Stimulated activated CD4-positive, alpha-beta T cell treated with anti-CD3 and anti-CD28 coated beads, TNF-alpha, amount 100 ng/mL, for 1 hour (primary cell): Measurements from ENCODE around the gene BMP4.

Experiments
- DNase-seq, 3 donors: peaks; one replicate each; pipeline ENCODE4 v3.0.0-alpha.2; 2020; ENCODE audit warnings: low read depth in 3 of 3, low spot score in 1 of 3

Gene BMP4

DNA sequence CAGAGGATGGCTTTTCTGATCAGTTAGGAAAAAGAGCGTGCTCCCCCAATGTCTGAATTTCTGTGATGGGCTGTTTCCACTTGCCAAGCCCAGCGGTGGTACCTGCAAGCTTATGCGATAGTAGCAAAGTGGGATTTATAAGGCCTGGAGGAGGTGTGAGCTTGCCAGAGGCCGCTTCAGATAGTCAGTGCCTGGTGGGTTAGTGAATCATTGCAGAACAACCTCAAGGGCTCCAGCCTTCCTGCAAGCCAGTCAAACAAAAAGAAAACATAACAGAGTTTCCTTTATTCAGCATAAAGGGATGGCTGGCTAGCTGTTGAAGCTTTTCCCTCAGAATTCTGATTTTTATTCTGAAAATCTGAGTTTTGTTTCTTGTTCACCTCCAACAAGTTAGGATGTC, 7.6 kb upstream of the BMP4 start:
- DNase-seq = no peak

DNA sequence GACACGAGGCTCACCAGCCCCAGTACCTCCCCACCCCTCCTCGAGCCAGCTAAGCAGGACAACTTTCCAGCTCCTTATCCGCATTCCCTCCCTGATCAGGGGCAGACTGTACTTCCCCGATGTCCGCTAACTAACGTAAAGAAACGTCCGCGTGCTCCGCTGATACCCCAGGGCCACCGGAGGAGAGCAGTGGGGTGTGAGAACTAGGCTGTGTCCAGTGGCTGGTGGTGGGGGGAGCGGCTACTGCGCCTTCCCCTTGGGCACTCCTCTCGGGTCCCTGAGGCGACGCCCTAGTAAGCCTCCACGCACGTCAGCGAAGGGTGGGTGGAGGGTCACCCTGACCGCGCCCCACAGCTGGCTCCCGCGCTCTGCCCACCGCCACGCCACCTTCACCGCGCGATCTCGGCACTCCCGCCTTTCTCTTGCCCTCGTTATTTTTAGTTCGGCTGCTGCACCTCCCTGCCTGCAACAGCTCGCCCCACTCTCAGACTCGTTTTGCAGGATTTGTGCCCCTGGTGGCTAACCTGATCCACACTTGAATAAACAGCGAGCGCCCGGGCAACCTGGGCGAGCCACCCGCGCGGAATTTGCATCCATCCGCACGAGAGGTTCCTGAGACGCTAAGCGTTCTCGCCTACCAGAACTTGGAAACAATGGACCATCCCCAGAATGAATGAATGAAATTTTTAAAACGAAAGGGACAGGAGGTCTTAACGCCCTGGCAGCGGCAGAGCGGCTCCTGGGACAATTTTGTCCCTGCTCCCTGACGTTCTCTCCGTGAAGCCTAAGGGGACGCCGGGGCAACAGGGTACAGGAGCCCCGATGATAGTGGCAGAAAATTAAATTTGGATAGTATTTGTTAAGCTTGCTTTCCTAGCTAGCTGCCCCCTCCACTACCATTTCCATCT, 6.9 kb upstream of the BMP4 start:
- DNase-seq = no peak

DNA sequence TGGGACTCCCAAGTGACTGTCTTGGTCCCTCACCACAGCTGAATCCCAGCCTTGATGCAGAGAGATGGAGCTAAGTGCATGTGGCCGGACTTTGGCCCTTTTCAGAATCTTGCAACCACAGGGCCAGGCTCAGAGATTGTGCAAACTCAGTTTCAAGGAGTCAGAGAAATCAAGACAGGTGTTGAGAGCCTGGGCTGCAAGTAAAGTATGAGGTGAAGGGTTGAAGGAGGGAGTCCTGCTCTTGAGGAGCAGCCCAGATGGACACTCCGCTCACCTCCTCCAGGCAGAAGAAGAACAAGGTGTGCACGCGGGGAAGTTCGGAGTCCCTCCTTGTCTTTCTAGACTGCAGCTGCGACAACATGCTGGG, 6.3 kb upstream of the BMP4 start:
- DNase-seq = no peak

DNA sequence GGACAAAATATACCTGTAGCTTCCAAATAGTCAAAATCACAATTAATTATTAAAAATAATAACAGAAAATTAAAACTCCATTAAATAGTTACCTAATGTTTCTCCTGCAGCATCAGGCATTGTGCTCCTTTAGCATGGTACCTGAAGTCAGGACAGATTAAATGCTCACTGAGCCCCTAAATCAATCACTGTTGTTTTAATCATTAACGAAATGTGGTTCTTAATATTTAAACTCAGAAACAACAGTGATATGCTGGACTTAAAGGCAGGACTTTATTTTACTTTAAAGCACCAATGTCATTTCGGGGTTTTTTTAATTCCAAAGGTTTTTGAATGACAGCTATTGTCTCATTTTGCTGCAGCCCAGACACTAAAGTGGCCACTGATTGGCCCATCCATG, 2.0 kb upstream of the BMP4 start:
- DNase-seq = no peak

DNA sequence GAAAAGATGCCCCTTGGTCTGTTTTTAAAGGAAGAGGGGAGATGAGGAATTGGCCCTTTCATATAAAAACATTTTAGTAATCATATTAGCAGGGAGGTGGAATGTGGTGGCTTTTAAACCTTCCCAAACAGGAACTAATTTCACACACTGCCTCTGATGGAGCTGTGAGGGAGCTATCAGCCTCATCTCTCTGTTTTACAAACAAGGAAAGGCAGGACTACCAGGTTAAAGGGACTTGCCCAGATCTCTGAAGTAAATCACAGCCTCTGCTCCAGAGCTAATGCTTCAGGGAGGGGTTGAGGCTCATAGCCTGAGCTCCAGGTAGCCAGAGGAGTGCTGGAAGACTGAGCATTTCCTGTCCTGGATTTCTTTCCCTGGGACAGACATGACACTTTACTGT, 1.1 kb upstream of the BMP4 start:
- no peak for DNase-seq

DNA sequence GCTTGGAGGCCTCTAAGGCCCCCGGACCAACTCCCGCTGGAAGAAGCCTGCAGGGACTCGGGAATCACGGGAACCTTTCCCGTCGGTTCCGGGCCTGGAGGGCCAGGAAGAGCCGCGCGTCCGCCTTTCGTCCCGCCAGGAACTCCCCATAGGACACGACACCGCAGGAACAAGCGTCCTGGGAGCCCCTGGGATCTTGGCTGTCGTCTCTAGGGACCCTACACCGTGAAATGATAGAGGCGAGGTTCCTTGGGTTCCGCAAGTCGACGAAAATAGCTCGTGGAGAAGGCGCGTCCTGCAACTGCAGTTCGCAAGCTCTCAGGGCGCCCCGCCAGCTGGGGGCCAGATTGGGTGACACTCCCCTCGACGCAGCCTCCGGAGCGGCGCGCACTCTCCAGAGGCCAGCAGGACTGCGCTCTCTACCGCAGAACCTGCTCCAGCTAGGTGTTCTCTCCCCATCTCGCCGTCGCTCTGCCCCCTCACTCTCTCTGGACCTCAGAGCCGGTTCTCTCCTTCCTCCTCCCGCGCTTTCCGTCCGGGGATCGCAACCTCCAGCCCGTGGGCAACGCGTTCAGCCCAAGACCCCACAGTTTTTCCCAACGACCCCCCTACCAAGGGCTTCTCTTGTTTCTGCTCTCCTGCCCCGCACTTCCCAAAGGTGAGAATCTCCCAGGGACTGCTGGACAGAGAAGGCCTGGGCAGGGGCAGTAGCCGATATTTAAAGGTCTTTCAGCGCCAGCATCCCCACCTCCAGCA, 776 bp downstream of the BMP4 start:
- DNase-seq = no peak

DNA sequence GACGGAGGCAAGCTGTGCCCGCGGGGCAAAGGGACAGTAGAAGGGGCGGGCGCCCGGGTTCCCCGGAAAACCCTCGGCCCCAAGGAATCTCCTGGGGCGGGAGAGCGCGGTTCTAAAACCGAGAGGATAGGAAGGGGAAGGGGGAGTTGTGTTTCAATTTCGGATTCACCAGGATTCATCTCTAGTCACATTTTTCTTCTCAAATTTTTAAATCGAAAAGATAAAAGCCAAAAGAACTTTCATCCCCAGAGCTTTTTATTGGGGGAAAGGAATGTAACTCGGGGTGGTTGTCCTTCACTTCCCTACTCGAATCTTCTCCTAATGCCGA, 1.4 kb downstream of the BMP4 start:
- no peak for DNase-seq

DNA sequence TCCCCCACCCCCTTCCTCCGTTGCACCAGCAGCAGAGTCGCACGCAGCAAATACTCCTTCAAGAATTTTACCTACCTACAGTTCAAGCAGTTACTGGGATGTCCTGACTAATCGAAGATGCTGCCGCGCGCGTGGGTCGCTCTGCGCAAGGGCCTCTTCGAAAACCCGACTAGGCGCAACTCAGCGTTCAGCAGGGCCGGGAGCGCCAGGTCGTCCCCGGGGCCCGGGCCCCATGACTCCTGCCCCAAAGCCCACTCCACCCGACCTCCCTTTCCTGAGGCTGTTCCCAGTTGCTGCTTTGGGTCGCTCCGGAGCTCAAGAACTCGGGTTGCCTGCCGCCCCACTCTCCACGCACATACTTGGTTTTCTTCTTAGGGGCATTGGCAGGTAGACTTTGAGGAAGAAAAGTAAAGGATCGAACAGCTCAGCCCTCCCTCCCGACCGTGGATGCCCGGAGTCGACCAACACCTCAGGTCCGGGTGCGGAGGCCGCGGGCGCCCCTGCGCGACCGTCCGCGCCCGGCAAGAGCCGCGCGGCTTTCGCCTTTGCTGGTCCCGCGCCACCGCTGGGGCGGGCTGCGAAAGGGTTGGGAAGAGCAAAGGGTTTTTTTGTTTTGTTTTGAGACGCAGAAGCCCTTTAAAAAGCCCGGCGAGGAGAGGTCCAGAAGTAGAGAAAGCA, 1.9 kb downstream of the BMP4 start:
- DNase-seq = no peak

DNA sequence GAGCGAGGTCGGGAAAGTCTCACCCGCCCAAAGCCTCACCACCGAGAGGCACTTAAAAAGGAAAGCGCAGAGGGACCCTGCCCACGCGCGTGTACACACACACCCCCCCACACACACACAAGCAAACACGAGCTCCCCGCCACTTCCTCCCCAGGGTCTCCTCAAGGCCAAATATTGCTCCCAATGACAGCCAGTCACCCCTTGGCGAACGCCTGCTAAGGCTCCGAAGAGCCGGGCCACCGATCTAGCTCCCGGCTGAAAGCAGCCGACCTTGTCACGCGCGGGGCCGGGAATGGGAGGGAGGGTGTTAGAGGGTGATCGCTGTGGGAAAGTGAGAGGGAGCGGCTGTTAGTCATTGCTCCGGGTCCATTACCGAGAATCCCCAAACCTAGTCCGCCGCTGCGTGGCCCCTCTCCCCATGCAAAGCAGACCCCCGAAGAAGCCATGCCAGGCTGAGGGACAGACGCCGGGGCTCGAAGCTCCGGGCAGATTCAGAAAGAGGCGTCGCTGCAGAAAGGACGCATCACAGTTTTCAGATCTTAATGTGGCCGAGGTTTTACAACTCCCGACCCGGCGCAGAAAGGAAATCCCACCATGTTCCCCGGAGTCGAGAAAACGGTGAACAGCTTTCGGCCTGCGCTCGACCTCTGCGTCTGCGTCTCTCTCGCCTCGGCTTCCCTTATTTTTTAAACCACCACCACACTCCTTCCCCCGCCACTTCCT, 2.6 kb downstream of the BMP4 start:
- DNase-seq = no peak

DNA sequence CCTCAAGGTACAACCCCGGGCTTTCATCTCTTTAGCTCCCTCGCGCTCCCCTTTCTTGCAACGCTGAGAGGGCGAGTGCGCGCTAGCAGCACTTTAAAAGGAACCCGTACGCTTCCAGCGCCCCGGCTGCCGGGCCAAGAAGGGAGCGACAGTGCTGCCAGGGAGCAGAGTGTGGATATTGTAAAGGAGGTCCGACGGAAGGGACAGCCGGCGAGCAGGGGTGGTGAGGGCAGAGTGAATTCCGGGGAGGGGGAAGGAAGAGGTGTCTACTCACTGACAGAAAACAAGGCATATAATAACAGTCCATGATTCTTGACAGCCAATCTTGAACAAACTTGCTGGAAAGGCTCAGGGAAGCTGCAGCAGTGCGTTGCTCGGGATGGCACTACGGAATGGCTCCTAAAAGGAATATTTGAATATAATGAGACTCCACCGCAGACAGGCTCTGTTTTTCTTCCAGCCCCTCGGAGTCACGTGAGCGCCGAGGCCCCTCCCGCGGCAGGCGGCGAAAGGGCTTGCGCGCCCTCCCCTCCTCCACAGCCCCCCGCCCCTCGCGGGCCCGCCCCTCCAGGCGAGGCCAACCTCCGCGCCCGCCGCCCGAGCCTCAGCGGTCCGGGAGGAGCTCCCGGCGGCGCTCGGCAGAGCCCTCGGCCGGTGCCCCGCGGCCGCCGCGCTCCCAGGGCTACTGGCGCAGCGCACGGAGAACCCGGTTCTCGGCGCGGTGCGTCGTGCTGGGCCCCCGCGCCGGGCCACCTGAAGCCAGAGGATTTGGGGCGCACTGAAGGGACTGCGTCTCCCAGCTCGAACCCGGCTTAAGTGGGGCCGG, 3.4 kb downstream of the BMP4 start:
- no peak for DNase-seq

DNA sequence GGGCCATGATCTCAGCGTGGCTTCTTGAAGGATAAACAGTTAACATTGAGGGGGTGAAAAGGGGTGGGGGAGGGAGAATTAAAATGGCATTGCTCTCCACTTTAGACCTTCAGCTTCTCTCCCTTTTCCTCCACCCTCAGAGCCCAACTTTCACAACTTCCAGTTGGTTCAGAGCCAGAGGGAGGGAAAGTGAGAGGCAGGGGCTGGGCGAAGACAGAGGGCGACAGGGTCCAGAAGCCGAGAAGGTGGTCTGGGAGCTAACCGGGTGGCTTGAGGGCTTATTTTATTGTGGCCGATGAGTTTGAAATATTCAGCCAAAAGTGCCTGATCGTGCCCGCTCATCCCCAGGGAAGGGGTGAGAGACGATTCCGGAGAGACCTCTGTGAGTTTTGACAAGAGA, 4.1 kb downstream of the BMP4 start:
- no peak for DNase-seq

DNA sequence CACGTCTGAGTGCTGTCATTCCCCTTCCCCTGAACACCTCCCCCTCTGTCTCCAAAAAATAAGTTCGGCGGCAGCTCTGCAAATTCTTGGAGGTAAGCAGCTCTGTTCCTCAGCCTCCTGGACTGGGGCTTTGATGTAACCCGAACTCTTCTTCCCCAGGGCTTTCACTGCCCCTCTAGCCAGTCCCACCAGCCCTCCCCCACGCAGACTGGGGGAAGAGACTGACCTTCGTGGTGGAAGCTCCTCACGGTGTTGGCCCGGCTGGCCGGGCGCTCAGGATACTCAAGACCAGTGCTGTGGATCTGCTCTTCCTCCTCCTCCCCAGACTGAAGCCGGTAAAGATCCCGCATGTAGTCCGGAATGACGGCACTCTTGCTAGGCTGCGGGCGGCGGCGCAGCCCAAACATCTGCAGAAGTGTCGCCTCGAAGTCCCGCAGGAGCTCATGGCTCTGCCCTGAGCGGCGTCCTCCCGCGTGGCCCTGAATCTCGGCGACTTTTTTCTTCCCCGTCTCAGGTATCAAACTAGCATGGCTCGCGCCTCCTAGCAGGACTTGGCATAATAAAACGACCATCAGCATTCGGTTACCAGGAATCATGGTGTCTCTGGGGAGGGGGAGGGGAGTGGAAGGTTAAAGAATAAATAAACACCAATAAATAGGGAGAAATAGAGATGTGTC, 4.9 kb downstream of the BMP4 start:
- no peak for DNase-seq

DNA sequence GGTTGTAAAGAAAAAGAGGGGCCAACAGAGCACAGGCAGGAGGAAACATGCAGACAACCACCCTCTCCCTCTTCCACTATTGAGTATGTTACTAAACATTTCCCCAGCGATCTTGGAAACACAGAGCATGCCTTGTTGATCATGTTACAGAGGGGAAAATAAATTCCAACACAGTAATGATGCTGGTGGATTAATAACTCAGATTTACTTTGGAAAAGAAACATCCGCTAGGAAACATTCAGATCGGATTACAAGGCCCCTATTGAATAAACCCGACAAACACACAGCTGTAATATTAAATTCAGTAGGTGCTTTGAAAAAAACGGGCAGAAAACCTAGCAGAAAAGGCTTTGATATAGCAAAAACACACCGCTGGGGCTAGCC, 5.4 kb downstream of the BMP4 start:
- no peak for DNase-seq

DNA sequence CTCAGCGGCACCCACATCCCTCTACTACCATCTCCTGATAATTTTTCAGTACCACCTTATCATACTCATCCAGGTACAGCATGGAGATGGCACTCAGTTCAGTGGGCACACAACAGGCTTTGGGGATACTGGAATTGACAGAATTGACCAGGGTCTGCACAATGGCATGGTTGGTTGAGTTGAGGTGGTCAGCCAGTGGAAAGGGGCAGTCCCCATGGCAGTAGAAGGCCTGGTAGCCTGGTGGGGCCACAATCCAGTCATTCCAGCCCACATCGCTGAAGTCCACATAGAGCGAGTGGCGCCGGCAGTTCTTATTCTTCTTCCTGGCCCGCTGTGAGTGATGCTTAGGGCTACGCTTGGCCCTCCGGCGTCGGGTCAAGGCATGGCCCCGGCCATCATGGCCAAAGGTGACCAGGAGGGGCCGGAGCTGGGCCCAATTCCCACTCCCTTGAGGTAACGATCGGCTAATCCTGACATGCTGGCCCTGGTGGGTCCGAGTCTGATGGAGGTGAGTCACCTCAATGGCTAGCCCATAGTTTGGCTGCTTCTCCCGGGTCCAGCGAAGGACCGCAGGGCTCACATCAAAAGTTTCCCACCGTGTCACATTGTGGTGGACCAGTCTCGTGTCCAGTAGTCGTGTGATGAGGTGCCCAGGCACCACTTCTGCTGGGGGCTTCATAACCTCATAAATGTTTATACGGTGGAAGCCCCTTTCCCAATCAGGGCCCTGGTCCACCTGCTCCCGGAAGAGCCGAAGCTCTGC, 6.4 kb downstream of the BMP4 start:
- DNase-seq = no peak

DNA sequence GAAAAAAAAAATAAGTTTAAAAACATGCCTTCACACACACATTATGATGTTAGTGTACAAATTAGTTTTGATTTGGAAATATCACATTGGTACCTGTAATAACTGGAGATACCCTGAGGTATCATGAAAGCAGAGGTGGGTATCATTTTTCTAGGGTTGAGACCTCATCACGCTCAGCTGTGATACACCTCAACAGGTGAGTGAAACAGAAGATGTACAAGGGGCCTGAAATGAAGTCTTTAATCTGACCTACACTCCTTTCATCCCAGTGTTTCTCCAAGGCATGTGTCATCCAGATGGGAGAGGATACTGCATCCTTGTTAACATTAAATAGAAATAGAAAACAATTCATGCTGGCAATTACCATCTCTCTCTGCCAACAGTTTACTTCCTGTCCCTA, 7.4 kb downstream of the BMP4 start:
- no peak for DNase-seq

DNA sequence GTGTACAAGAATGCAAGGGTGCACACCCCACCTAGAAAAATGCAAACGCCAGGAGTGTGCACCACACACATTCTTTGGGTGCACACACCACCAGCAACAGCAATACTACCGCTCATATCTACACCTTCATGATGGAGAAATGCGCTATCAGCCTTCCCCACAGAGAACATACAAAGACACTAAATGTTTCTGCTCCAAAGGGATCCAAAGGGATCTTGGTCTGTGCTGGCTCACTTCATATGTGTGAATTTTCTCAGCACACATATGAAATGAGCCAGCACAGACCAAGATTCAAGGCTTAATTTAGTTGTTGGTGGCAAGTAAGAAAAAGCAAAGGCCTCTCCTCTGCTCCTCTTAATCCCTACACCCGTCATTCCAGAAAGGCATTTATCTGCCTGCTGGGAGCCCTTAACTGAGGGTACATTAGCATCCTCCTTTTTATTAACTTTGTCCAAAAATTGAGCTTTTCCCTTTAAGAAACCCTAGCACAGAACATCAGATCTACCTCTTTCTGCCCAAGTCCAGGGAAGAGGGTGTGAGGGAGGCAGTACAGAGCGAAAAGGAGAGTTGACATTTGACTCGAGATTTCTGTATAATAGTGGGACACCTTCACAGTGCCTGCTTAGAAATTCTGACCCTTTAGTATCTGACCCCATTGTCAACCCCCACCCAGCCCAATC, 8.3 kb downstream of the BMP4 start:
- no peak for DNase-seq

DNA sequence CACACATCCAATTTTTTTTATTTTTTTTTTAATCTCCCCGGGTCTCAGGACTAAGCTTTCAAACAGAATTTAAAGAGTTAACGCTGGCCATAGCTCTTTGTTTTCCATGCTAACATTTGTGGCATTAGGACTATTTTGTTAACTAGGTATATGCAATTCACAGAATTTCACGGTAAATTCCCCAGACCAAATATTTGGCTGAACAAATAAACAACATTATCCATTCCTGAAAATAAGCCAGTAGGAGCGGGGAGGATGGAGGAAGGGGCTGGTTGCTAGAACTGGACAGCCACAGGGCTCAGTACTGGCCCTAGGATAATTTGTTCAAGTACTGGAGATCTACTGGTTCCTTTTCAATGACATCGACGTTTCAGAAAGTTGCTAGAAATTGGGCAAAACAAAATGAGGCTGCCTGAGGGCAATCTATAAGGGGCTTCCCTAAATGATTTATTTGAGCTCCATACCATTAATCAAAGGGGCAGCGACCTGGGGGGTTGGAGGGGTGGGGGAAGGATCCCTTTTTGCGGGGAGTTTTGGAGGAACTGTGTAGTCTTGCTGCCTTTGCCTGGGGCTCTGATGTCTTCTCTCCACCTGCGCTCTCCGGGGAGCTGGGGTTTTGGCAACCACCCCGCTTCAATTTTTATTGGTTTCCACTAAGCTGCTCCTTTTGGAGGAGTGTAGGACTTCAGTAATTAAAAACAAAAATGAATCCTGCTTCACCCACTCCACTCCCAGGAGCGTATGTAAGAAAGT, 9.0 kb downstream of the BMP4 start:
- DNase-seq = no peak

DNA sequence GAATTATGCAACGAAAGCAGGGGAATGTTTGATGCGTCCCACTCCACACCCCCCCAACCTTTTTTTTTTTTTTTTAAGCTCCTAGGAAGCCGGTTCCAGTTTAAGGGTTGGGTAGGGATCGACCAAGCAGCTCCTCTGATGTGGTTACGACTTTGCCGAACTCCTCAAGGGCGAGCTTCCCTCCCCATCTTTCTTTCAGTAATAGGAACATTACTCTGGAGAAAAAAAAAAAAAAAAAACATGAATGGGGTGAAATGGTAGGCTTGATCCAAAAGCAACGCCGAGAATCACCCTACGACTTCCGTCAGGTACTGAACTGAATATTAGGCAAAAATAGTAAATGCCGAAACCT, 9.6 kb downstream of the BMP4 start:
- DNase-seq = no peak
